NCI-H510A treated with DMSO at 0.1 percent for 48 hours (cell line): Measurements from ENCODE around the gene SOCS3.
A peak's percentile ranks its signal among the peaks of the same experiment; 100 is the strongest.
"Not testable (repeated sequence)": the region's sequence is repeated elsewhere in the genome, so short reads cannot be mapped to it uniquely, and the experiment has no call there.

ENCODE experiments used
- DNase-seq: peaks from one replicate; lab custom pipeline; 2025; lab: John Stamatoyannopoulos, UW

SOCS3 gene

DNA sequence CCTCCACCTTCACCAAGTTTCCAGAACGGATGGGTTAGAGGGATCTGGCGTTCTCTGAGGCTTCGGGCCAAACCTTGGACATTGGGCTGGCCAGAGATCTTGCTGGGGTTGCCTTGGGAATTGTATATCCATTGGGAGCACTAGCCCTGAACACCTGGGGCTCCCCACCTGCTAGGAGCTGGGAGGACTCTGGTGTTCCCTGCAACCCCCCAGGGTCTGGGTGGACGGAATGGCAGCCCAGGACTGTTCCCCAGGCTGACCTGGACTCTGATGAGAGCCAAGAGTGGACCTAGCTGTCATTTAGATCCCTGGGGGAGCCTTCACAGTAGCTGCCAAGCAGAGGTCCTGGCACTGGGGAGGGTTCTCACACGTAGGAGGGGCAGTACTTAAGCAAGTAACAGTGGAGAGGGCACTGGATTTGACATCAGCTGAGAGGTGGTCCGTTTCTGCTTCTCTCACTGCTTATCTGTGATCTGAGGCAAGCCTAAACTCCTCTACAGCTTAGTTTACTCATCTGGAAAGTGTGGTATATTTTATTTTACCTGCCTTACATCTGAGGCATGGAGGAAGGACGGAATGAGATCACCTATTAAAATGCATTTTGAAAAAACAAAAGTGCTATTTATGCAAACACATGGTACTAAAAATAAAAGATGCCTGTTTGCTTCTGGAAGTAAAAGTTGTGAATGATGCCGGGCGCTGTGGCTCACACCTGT is 11.7 kb downstream of the SOCS3 start:
- no peak for DNase-seq

DNA sequence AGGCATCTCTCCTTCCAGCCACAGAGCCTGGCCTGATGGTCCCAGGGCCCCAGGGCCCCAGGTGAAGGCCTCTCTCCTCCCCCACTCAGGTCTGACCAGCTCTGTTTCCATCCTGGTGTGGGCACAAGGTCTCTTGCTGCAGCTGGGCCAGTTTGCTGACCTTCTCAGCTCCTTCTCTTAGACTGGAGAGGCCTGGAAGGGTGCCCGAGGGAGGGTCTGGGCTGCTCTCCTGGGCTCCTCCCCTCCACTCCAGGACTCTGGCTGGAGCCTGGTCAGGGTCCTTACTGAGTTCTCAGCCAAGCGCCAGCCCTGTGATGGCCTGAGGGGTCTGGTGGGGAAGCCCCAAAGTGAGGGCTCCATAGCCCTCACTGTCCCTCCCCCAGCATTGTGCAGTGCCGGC is 12.4 kb downstream of the SOCS3 start:
- no peak for DNase-seq

DNA sequence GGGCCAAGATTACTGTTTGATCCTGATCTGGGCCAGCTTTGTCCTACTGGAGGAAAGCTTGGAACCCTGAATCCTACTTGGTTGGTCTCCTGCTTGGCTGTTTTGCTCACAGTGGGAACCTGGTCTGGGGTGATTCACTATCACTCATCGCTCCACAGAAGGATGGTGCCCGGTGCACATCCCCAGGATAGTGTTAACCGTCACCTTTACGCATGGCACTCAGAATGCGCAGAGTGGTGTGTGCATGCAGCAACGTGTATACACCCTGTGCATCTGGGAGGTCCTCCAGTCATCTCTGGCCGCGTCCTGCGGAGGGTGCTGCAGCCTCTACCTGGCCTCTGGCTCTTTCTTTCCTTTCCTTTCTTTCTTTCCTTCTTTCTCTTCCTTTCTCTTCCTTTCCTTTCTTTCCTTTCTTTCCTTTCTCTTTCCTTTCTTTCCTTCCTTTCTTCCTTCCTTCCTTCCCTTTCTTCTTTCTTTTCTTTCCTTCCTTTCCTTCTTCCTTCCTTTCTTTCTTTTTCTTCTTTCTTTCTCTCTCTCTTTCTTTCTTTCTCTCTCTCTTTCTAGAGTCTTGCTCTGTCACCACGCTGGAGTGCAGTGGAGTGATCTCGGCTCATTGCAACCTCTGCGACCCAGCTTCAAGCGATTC is 13.1 kb downstream of the SOCS3 start:
- DNase-seq, result no peak

DNA sequence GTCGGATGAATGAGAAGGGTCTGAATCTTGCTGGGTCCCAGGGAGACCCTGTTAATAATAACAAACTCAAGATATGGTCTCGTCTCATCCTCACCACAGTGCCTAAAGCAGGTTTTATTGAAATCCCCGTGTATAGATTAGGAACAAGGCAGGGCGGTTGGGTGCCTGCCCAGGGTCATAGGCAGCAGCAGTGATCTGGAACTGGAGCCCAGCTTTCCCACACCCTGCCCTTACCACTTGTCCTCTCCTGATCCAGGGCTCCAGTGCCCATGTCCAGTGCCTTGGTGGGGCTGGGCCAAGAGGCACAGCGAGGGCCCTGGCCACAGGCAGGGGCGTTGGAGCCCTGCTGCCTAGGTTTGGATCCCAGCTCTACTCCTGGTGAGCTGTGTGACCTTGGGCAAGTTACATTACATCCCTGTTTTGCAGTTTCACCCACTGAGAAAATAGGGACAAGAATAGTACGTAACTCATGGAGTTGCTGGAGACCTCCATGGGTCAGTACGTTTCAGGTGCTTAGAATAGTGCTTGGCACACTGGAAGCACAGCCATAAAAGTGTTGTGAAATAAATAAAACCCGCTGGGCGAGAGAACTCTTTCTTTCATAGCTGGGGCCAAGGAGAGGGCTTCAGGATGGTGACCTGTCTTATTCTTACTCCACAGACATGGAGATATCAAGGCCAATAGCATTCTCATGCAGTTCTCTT is 13.9 kb downstream of the SOCS3 start:
- DNase-seq, result no peak

DNA sequence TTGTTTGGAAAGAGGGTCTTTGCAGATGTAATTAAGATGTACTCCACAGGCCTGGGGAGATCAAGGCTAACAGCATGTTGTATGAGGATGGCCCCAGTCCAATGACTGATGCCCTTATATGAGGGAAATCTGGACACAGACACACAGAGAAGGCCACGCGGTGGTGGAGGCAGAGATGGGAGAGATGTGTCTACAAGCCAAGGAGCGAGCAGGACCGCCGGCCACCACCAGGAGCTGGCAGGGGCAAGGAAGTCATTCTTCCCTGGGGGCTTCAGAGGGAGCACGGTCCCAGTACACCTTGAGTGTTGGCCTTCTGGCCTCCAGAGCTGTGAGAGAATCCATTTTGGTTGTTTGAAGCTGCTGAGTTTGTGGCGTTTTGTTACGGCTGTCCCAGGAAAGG is 14.7 kb downstream of the SOCS3 start:
- no peak for DNase-seq

DNA sequence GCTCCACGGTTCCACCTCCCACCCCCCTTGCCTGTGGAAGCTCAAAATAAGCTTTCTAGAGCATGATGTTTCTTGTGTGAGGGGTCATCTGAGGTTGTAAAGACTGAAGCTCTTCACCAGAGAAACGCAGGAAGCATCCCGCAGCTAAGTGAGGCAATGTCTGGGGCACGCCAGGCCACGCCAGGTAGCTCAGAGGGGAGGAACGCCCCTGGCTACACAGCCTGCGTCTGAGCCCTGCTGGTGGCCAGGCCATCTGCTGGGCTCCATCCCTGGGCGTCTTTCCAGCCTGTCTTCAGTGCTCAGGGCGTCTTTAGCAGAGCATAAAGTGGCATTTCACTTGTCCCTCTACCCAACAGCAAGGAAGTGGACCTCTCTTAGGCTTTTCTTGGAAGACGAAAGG is 15.2 kb downstream of the SOCS3 start:
- DNase-seq, result no peak

DNA sequence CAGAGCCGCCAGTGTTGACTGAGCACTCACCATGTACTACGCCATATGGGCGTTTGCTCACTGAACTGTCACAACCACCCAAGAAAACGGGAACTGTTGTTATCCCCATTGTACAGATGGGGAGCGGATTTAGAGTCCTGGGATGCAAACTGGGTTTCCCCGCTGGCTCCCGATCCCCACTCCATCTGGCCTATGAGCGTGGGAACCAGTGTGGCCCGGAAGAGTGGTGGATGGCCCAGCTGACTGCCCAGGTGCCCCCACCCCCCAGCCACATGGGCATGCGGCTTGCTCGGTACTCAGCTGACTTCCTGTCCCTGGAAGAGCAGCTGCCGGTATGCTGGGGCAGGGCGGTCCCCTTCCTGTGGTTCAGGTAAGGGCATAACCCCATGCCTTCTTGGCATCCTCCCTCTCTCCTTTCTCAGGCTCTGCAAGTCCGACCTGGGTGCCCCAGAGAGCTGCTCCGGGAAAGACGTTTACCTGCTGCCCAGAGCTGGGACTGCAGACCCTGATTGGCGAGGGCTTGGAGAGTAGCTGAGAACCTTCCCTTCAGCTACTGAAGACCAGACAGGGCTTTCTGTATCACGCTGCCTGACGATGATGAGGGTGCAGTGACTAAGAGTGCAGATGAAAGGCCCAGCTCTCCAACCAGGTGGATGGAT is 16.2 kb downstream of the SOCS3 start:
- peak; percentile 43 for DNase-seq

DNA sequence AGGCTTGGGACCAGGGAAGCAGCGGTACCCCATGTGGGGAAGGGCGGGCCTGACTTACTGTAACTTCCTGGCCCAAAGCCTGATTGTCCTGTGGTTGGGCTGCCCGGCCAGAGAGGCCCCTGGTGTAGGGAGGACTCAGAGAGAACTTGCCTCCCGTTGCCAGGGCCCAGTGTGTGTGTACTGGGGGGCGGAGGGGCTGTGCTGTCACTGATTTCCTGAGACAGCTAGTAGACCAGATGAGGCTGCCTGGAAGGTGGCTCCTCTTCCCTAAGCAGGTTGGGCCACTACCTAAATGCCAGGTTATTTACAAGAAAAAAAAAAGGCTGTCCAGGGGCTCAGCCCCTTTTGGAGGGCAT is 16.7 kb downstream of the SOCS3 start:
- no peak for DNase-seq

DNA sequence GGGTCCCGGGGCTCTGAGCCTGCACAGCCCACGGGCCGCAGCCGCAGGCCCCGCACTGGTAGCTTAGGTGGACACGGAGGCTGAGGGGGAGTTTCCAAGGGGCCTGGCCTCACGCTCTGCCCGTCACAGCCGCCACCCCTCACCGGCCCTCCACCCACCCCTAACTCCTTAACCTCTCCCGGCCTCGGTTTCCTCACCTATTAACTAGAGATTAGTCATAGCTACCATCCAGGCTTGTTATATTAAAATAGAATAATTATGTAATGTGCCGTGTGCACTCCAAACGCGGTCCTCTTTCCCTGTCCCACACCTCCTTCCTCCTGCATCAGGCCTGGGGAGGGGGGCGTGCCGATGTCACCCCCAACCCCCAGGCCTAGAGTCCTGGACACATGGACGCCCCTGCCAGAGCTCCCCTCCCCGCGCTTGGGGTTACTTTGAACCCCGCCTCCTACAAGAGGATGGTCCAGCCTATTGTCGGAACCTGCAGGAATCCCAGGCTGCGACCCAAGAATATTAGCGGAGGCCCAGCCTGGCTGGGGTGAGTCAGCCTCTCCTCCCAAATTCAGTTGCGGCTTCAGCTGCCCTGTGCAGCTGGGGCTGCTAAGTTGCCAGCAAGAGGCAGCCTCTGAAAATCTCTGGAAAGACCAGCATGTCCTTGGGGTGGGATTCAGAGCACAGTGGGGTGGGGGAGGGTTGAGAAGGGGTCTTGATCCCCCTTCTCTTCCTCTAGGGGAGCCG is 17.3 kb downstream of the SOCS3 start:
- DNase-seq, result no peak

DNA sequence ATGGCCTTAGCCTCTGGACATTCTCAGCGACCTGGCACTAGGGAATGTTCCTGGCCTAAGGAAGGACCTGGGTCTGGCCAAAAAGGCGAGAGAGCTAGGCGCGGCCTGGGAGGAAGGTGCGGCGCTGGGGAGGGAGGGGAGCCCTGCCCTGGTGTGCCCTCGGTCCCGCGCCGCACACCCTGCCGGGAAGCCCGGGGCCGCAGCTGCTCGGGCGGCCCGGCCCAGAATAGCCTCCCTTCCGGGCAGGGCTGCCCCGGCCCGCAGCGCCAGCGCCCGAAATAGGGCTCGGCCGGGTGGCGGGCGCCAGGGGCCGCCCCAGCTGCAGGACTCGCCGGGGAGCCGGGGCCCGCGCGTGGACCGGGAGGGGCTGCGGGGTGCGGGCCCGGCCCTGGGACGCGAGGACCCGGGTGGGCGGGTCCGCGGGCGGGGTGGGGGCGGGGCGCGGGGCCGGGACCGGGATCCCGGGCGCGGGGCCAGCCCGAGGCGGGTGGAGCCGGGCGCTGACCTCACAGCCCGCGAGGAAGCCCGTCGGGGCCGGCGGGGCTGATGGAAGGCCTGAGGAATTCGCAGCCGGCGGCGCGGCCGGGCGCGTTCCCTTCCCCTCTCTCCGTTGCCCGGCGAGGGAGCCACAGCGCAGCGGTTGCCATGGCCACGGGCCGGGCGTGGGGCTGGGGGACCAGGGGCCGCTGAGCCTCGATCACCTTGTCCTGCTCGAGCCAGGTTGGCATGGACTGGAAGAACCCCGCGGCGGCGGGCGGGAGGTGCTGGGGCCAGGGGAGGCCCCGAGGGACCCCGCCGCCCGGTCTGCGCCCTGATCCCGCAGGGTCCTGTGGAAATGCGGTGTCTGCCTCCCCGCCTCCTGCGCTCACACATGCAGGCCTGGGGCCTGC is 18.1 kb downstream of the SOCS3 start:
- no peak for DNase-seq

DNA sequence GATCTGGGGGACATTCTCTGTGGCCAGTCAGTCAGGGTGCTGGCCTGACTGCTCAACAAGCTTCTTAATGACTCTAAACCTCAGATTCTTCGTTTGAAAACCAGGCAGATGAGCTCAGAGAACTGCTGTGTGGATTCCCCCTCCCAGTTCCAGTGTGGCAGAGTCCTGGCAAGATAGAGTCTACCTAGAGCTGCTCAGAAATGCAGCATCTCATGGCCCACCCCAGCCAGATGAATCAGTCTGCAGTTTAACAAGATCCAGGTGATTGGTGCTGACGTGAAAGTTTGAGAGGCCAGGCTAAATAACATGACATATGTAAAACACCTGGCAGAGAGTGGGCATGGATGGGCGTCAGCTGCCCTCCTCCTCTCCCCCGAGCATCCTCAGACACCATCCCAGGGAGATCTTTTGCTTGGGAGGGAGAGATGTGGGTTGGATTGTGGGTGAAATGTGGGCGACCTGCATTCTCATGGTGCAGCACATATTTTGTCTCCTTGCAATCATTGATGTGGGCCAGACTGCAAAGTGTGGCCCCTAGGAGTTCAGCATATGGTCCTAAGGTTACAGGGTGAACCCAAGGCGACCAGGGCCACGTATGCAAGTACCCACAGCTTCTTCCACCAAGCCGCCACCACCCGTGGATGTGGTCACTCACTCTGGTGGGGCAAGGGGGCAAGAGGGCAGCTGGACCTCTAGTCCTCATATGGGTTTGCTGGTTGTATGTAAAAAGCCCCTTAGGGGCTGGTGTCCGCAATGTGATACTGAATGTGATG is 19.5 kb downstream of the SOCS3 start:
- no peak for DNase-seq

DNA sequence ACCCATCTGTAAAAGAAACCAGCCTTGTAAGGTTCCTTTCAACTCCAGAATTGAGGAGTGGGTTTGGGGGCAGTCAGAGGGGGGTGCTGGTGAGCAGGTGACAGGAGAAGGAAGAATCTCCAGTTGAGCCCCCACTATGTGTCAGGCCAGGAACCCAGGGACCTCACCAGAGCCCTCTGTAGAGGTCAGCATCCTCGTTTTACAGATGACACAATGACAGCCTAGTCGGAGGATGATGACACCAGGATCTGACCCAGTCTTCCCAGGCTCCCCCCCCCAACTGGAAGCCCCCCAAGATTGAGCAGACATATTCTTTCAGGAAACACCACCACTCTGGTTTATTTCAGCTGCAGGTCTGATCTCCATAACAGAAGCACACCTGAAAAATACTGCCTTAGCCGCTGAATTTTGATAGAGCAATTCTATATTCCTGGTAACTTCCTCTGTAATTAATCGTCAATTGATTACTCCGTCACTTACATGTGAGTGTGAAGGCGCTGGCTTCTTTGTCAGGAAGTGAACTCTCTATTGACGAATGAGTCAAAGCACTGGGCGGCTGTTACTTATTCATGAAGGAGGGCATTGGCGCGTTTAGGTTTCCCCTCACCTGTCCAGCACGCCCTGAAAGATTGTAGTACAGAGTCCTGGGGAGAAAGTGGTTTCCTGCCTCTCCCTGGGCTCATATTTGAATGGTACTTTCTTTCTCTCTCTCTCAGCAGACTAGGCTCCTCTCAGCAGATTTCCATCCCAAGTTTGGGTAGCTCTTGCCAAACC is 21.2 kb downstream of the SOCS3 start:
- no peak for DNase-seq

DNA sequence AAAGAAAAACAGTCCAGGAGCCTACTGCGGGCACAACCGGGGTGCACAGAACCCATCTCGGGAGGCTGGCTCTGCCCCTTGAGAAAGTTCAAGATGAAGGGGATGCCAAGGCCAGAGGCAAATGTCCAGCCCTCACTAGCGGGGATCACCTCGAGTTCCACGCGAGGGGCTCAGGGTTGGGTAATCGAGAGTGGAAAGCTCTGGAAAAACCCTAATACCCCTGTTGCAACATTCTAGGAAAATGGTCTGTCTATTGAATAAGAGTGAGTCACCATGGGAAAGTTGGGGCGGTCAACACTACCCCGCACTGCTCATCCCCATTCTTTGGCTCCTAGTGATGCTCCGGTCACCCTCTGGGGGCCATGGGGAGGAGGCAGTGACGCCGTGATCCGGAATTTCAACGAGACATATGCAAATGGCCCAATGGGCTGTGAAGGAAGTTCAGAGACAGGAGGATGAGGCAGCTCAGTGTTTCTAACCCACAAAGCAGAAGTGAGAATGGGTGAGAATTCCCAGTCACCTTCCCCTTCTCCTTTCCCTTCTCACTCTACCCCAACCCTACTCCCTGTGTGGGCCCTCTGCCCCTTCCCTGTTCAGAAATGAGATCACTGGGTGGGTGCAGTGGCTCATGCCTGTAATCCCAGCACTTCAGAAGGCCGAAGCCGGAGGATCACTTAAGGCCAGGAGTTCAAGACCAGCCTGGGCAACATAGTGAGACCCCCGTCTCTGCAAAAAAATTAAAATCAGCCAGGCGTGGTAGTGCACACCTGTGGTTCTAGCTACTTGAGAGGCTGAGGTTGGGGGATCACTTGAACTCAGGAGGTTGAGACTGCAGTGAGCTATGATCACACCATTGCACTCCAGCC is 22.4 kb downstream of the SOCS3 start:
- DNase-seq, result no peak

DNA sequence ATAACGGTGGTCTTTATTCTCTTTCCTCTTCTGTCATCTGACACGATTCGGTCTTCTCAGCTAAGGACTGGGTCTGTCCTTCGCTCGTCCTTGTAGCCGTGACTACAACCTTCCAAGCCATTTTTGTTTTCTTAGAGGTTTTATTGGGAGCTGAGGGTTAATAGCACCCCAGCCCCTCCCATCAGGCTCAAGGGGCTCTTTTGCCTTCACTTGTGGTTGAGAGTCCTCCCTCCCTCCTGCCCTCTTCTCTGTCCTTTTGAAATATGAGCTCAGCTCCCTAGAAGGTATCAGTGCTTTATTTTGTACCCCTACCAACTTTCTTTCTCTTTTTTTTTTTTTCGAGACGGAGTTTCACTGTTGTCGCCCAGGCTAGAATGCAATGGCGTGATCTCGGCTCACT is 24.7 kb downstream of the SOCS3 start:
- no peak for DNase-seq

DNA sequence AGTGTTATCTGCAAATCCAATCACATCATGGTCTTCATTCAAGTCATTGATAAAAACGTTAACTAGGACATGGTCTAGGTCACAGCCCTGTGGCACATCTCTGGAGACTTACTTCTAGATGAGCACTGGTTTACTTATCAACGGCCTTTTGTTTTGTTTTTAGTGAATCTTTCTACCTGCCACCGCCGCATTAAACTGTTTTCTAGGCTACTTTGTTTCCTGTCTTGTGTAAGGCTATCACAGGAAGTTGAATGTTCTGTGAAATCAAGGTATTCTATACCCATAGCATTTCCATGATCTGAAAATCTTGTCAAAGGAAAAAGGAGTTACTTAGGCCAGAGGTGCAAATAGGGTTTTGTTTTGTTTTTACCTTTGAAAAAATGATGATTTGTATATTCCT is 26.9 kb downstream of the SOCS3 start:
- DNase-seq, result no peak

DNA sequence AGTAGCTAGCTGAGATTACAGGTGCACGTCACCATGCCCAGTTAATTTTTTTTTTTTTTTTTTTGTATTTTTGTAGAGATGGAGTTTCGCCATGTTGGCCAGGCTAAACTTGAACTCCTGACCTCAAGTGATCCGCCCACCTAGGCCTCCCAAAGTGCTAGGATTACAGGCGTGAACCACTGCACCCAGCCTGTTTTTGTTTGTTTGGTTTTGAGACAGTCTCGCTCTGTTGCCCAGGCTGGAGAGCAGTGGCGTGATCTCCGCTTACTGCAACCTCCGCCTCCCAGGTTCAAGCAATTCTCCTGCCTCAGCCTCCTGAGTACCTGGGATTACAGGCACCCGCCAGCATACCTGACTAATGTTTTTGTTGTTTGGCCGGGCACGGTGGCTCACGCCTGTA is 28.5 kb downstream of the SOCS3 start:
- DNase-seq, result not testable (repeated sequence)

DNA sequence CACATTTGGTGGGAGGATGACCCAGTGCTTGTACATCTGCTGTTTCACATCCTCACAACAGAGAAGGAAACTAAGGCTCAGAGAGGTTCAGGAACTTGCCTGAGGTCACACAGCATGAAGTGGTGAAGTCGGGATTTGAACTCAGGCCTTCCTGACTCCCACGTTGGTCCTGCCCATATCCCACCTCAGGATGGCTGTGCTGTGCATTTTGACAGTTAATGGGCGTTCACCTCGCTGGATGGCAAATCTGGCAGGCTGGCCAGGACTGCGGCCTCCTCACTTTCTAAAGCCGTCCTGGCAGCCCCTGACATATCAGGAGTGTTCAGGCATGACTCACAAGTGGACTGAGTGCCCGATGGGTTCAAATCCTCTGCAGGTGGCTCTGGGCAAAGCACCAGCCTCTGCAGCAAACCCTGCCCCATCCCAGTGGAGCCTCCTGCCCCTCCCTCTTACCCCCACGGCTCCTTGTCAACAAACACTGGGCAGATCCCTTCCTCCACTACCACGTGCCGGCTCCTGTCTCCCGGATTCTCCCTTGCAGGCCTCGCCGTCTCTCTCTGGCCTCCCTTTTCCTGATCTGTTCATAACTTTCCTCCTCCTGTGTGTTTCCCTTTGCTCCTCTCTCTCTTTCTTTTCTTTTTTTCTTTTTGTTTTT is 29.2 kb downstream of the SOCS3 start:
- DNase-seq, result no peak
